H1 (cell line): ENCODE results near the gene SUDS3. TPM values are rescaled to one million over a fixed set of nuclear protein-coding genes. Genes with fewer than 3 reads are reported as not detected.

ENCODE experiments used
- HDAC6 ChIP-seq: IDR thresholded peaks from one replicate; pipeline ENCODE4 v1.7.1; 2012; ENCODE audit warnings: low read depth, mild to moderate bottlenecking, inconsistent platforms, low read length, moderate library complexity
- polyA plus RNA-seq, 7 experiments: library from polyadenylated mRNA; depleted of rRNA in 3 of 7; stranded (reverse) in 5 of 7; unstranded in 2 of 7; fragments of >200 nt in 5 of 7; fragments of 200-250 nt in 2 of 7; gene quantifications; 1 replicate in 5 of 7; 2 replicates in 1 of 7; 4 replicates in 1 of 7; pipeline versions ENCODE4 v1.2.1 to v1.2.3, GENCODE V29; 2011 to 2013; ENCODE audit warnings: missing spikeins in 2 of 7, mixed read lengths in 2 of 7
- total RNA-seq: library from RNA; stranded (reverse); fragmentation: NEBNext Ultra II Directional; extraction: Animal tissue kit (Norgen Biotek cat#: 25700); gene quantifications from 2 replicates; pipeline ENCODE4 v1.2.1, GENCODE V29; 2021

The SUDS3 gene
- total and polyA plus RNA-seq, 2 of the 8 experiments (the other 6 are each of a cell fraction or from before 2014, with no cell fraction given) = 30.0 to 58.7 TPM

DNA sequence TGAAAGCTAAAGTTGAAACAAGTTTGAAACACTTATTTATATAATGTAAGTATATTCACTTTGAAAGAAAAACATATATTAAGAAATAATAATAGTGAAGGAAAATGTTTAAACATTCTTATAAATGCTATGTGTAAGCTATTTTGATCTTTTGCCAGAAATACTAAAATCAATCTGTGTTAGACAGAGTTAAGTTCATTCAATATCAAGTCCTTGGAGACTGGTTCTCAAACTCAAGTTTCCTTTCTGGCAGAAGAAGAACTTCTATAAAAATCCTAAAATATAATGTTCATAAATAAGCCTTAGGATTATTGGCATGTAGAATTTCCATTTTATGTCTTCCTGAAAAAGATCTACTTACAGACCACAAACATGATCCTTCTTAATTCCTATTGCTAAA, 49.0 kb upstream of the SUDS3 start (continued):
- TF ChIP-seq HDAC6 = no peak
